SU-DHL-6 (cell line): Measurements from ENCODE around the gene HK1.

Experiments used
- H2AFZ ChIP-seq: fragments of 200-600 bp; sonication (generic); 2 replicates; pipeline ENCODE4 v1.6.1; 2014; ENCODE audit warnings: low read depth, mild to moderate bottlenecking, moderate library complexity, mixed read lengths, antibody characterized with exemption, low read length; ENCODE audit not compliant: severe bottlenecking
- H3F3A ChIP-seq: fragments of 200-600 bp; shearing (Covaris generic); 2 replicates; pipeline ENCODE4 v1.6.0; 2016; ENCODE audit warnings: antibody characterized with exemption, mild to moderate bottlenecking; ENCODE audit not compliant: insufficient read depth
- H3K27ac ChIP-seq: fragments of 200-600 bp; sonication (generic); 2 replicates; pipeline ENCODE4 v1.5.1; 2016; ENCODE audit warnings: low read depth, mild to moderate bottlenecking, low read length, moderate library complexity, mixed read lengths
- H3K27me3 ChIP-seq: fragments of 200-600 bp; sonication (generic), shearing (Covaris generic); 2 replicates; pipeline ENCODE4 v1.6.0; 2014; ENCODE audit warnings: mild to moderate bottlenecking, low read length
- H3K36me3 ChIP-seq: fragments of 200-600 bp; sonication (generic); 2 replicates; pipeline ENCODE4 v1.6.1; 2014; ENCODE audit warnings: mild to moderate bottlenecking, low read length, mixed read lengths
- H3K4me2 ChIP-seq: fragments of 300-600, 200-600 bp; shearing (Covaris generic), sonication (generic); 2 replicates; pipeline ENCODE4 v1.6.0; 2014; ENCODE audit warnings: low read length, low read depth, mild to moderate bottlenecking; ENCODE audit not compliant: poor library complexity, severe bottlenecking
- H3K4me3 ChIP-seq: fragments of 200-600 bp; sonication (generic); 2 replicates; pipeline ENCODE4 v1.5.1; 2014; ENCODE audit warnings: antibody characterized with exemption, low read length, mild to moderate bottlenecking, mixed read lengths; ENCODE audit not compliant: insufficient read depth, poor library complexity, severe bottlenecking
- H3K79me2 ChIP-seq: fragments of 200-600 bp; sonication (generic); 2 replicates; pipeline ENCODE4 v1.6.1; 2014; ENCODE audit warnings: mild to moderate bottlenecking, low read length, moderate library complexity; ENCODE audit not compliant: insufficient read depth
- H3K9ac ChIP-seq: fragments of 200-600 bp; sonication (generic); 2 replicates; pipeline ENCODE4 v1.7.0; 2014; ENCODE audit warnings: mild to moderate bottlenecking, low read length
- H3K9me2 ChIP-seq: fragments of 200-600 bp; sonication (generic); replicated peaks from 2 replicates; pipeline ENCODE4 v1.6.1; 2014; ENCODE audit warnings: low read length; ENCODE audit not compliant: insufficient read depth
- H3K9me3 ChIP-seq: fragments of 200-600 bp; sonication (generic); 2 replicates; pipeline ENCODE4 v1.6.1; 2014; ENCODE audit warnings: low read length, mixed read lengths; ENCODE audit not compliant: insufficient read depth
- H4K20me1 ChIP-seq: fragments of 200-600 bp; sonication (generic); 2 replicates; pipeline ENCODE4 v1.6.1; 2014; ENCODE audit warnings: low read depth, mild to moderate bottlenecking, antibody characterized with exemption, low read length, moderate library complexity, mixed read lengths
- EZH2phosphoT487 ChIP-seq: fragments of 200-600 bp; sonication (generic), shearing (Covaris generic); conservative IDR thresholded peaks from 2 replicates; pipeline ENCODE4 v1.6.1; 2018; ENCODE audit warnings: mild to moderate bottlenecking, antibody characterized with exemption, low read length, moderate library complexity, mixed read lengths
- TF ChIP-seq, protein P1 (sequence below): fragments of 200-600 bp; sonication (generic); IDR thresholded peaks from one replicate; pipeline ENCODE4 v1.5.1; 2017; ENCODE audit warnings: antibody characterized with exemption, mild to moderate bottlenecking, low read length, moderate library complexity; ENCODE audit not compliant: insufficient read depth, poor library complexity, severe bottlenecking

HK1 gene

DNA sequence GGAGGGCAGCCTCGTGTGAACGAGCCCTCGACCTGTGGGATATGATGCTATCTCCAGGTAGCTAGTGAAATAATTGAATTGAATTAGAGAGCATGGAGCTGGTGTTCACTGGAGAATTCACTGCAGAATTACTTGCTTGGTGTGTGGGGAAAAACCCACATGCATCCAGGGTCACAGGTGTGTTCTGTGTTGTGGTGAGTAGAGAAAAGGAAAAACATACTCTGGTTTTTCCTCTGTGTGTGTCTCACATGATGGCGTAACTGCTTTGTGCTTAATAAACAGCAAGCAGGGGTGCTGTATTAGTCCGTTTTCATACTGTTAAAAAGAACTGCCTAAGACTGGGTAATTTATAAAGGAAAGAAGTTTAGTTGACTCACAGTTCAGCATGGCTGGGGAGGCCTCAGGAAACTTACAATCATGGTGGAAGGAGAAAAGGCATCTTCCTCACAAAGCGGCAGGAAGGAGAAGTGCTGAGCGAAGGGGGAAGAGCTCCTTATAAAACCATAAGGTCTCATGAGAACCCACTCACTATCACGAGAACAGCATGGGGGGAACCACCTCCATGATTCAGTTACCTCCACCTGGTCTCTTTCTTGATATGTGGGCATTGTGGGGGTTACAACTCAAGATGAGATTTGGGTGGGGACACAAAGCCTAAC, 75.8 kb downstream of the HK1 start:
- Histone ChIP-seq H3K27ac (no peak overlapping the region), H2AFZ (no peak overlapping the region), H3K9me2 (no peaks in the 10 kb centered on the region), H4K20me1 (no peaks in the 10 kb centered on the region), H3K79me2 (no peaks in the 10 kb centered on the region), H3K36me3 (no peaks in the 10 kb centered on the region), H3K9me3 (no peaks in the 10 kb centered on the region), H3K4me2 (no peak overlapping the region), H3K4me3 (no peak overlapping the region), H3K27me3 (no peaks in the 10 kb centered on the region), H3K9ac (no peak overlapping the region), H3F3A (no peaks in the 10 kb centered on the region)
- no peak for TF ChIP-seq EZH2phosphoT487
- TF ChIP-seq, protein P1, sequence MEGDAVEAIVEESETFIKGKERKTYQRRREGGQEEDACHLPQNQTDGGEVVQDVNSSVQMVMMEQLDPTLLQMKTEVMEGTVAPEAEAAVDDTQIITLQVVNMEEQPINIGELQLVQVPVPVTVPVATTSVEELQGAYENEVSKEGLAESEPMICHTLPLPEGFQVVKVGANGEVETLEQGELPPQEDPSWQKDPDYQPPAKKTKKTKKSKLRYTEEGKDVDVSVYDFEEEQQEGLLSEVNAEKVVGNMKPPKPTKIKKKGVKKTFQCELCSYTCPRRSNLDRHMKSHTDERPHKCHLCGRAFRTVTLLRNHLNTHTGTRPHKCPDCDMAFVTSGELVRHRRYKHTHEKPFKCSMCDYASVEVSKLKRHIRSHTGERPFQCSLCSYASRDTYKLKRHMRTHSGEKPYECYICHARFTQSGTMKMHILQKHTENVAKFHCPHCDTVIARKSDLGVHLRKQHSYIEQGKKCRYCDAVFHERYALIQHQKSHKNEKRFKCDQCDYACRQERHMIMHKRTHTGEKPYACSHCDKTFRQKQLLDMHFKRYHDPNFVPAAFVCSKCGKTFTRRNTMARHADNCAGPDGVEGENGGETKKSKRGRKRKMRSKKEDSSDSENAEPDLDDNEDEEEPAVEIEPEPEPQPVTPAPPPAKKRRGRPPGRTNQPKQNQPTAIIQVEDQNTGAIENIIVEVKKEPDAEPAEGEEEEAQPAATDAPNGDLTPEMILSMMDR, result no peak

DNA sequence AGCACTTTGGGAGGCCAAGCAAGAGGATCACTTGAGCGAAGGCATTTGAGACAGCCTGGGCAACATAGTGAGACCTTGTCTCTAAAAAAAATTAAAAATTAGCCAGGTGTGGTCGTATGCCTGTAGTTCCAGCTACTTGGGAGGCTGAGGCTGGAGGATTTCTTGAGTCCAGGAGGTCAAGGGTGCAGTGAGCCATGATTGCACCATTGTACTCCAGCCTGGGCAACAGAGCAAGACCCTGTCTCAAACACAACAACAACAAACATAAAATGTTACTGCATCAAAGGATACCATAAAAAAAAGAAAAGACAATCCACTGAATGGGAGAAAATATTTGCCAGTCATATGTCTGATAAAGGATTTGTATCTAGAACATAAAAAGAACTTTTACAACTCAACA, 77.9 kb downstream of the HK1 start:
- Histone ChIP-seq H3K9me2 (no peaks in the 10 kb centered on the region), H2AFZ (no peak overlapping the region), H4K20me1 (no peaks in the 10 kb centered on the region), H3K27ac (no peak overlapping the region), H3K9me3 (no peaks in the 10 kb centered on the region), H3K4me2 (no peak overlapping the region), H3K79me2 (no peaks in the 10 kb centered on the region), H3F3A (no peaks in the 10 kb centered on the region), H3K9ac (no peak overlapping the region), H3K4me3 (no peak overlapping the region), H3K36me3 (no peaks in the 10 kb centered on the region), H3K27me3 (no peaks in the 10 kb centered on the region)
- no peak for TF ChIP-seq EZH2phosphoT487
- TF ChIP-seq, protein P1, result no peak

GRCh38 chr10:69358148-69358795, 80.0 kb downstream of the HK1 start:
- TF ChIP-seq, protein P1, result no peak
- no peak for TF ChIP-seq EZH2phosphoT487
- no peaks in the 10 kb centered on the region for H3K9me2 ChIP-seq
- no peaks in the 10 kb centered on the region for H3K27me3 ChIP-seq
- H3F3A ChIP-seq, result no peaks in the 10 kb centered on the region
- H3K27ac ChIP-seq, result no peak overlapping the region
- H3K9me3 ChIP-seq, result no peaks in the 10 kb centered on the region
- no peaks in the 10 kb centered on the region for H3K79me2 ChIP-seq
- H2AFZ ChIP-seq, result no peak overlapping the region
- no peaks in the 10 kb centered on the region for H3K36me3 ChIP-seq
- no peak overlapping the region for H3K9ac ChIP-seq
- no peak overlapping the region for H3K4me3 ChIP-seq
- no peak overlapping the region for H3K4me2 ChIP-seq
- H4K20me1 ChIP-seq, result no peaks in the 10 kb centered on the region
